Right lobe of liver (tissue), 4 donors: Measurements from ENCODE around the gene TSNAXIP1.

Experiments used
- CTCF ChIP-seq, 4 donors: fragments of 200-600 bp in 3 of 4; fragments of 450-650 bp in 1 of 4; IDR thresholded peaks; one replicate each; pipeline versions ENCODE4 v1.5.1 to v1.8.0; 2016 to 2022; ENCODE audit warnings: antibody characterized with exemption in 4 of 4, mild to moderate bottlenecking in 2 of 4
- POLR2A ChIP-seq: fragments of 450-650 bp; IDR thresholded peaks from one replicate; pipeline ENCODE4 v1.6.1; 2017; ENCODE audit warnings: antibody characterized with exemption, mild to moderate bottlenecking
- donor health status: DM: no; HTN: no; CAD: no.
- donor health status: DM: no; HTN: no; CAD: no.
- donor health status: DM: no; HTN: yes; CAD: no.

DNA sequence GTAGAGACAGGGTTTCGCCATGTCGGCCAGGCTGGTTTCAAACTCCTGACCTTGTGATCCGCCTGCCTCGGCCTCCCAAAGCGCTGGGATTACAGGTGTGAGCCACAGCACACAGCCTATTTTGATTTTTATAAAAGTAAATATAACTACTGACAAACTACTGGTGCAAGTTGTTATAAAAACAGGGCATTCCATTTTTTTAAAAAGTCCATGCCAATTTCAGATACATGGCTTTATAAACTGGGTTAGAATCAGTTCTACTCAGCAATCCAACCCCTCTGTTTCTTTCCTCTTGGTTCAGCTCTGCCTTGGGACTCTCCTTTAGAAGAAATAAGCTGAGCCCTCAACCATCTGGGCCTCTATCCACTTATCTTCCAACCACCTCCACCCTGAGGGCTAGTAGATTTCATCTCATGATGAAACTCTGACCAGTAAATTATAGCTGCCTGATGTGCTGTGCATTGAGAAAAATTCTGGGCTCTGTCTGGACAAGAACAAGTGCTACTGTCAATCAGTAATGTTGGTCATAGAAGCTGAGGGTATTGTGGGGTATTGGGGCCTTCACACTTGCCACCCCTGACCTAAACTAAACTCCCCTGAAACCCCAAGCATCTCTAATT is 10.5 kb upstream of the TSNAXIP1 start:
- TF ChIP-seq CTCF (IDR thresholded peaks at IDR 0.05) (no peak), POLR2A (no peak)
